Trophoblast cell (in vitro differentiated cells and primary cell): Measurements from ENCODE around the gene PRR9.
A peak's percentile ranks its signal among the peaks of the same experiment; 100 is the strongest.
"Not testable (repeated sequence)": the region's sequence is repeated elsewhere in the genome, so short reads cannot be mapped to it uniquely, and the experiment has no call there.

Experiments used
- DNase-seq, 2 donors: peaks; one replicate each; pipeline ENCODE4 v3.0.0-alpha.2; 2016
- H2AFZ ChIP-seq: 2 replicates; pipeline ENCODE4 v1.6.1; 2013; ENCODE audit warnings: low read length, moderate library complexity, mild to moderate bottlenecking; ENCODE audit not compliant: insufficient read depth, poor library complexity
- H2AK5ac ChIP-seq: 2 replicates; pipeline ENCODE4 v1.6.1; 2013; ENCODE audit warnings: mild to moderate bottlenecking, low read length
- H2BK120ac ChIP-seq: 2 replicates; pipeline ENCODE4 v1.6.1; 2013; ENCODE audit warnings: low read length, mild to moderate bottlenecking, moderate library complexity; ENCODE audit not compliant: insufficient read depth, poor library complexity
- H2BK12ac ChIP-seq: 2 replicates; pipeline ENCODE4 v1.6.1; 2013; ENCODE audit warnings: mild to moderate bottlenecking, low read length, moderate library complexity
- H2BK5ac ChIP-seq: 2 replicates; pipeline ENCODE4 v1.6.1; 2013; ENCODE audit warnings: low read length, low read depth, moderate library complexity, mild to moderate bottlenecking; ENCODE audit not compliant: poor library complexity
- H3K14ac ChIP-seq: 2 replicates; pipeline ENCODE4 v1.6.1; 2013; ENCODE audit warnings: mild to moderate bottlenecking, low read length
- H3K18ac ChIP-seq: 2 replicates; pipeline ENCODE4 v1.6.1; 2013; ENCODE audit warnings: mild to moderate bottlenecking, low read length
- H3K23ac ChIP-seq: 2 replicates; pipeline ENCODE4 v1.6.1; 2013; ENCODE audit warnings: low read length
- H3K27ac ChIP-seq: 2 replicates; pipeline ENCODE4 v1.5.1; 2013; ENCODE audit warnings: low read depth, mild to moderate bottlenecking, inconsistent platforms, low read length, moderate library complexity
- H3K27me3 ChIP-seq: 2 replicates; pipeline ENCODE4 v1.6.1; 2013; ENCODE audit warnings: inconsistent platforms, mild to moderate bottlenecking, low read length, moderate library complexity; ENCODE audit not compliant: insufficient read depth
- H3K36me3 ChIP-seq, 2 experiments: 1 replicate in 1 of 2; 2 replicates in 1 of 2; pipeline ENCODE4 v1.6.1; 2013; ENCODE audit warnings: low read length in 2 of 2, mild to moderate bottlenecking in 2 of 2, moderate library complexity in 1 of 2; ENCODE audit not compliant: insufficient read depth in 2 of 2, control insufficient read depth in 1 of 2
- H3K4ac ChIP-seq: 2 replicates; pipeline ENCODE4 v1.6.1; 2013; ENCODE audit warnings: low read depth, mild to moderate bottlenecking, low read length, moderate library complexity
- H3K4me1 ChIP-seq, 2 experiments: 1 replicate in 1 of 2; 2 replicates in 1 of 2; pipeline ENCODE4 v1.6.1; 2013; ENCODE audit warnings: low read length in 2 of 2, mild to moderate bottlenecking in 2 of 2, moderate library complexity in 1 of 2; ENCODE audit not compliant: insufficient read depth in 2 of 2, control insufficient read depth in 1 of 2
- H3K4me2 ChIP-seq: 2 replicates; pipeline ENCODE4 v1.6.1; 2013; ENCODE audit warnings: inconsistent platforms, mild to moderate bottlenecking, low read length, moderate library complexity
- H3K4me3 ChIP-seq: 2 replicates; pipeline ENCODE4 v1.5.1; 2013; ENCODE audit warnings: mild to moderate bottlenecking, low read depth, low read length, inconsistent platforms
- H3K79me1 ChIP-seq: one replicate; pipeline ENCODE4 v1.6.1; 2013; ENCODE audit warnings: low read length
- H3K79me2 ChIP-seq: 2 replicates; pipeline ENCODE4 v1.6.1; 2013; ENCODE audit warnings: low read length, mild to moderate bottlenecking; ENCODE audit not compliant: control insufficient read depth, insufficient read depth, poor library complexity
- H3K9ac ChIP-seq: 2 replicates; pipeline ENCODE4 v1.6.1; 2013; ENCODE audit warnings: mild to moderate bottlenecking, low read length
- H3K9me3 ChIP-seq: 2 replicates; pipeline ENCODE4 v1.6.1; 2013; ENCODE audit warnings: low read depth, mild to moderate bottlenecking, control low read depth, inconsistent platforms, low read length; ENCODE audit not compliant: insufficient read depth
- H4K12ac ChIP-seq: 2 replicates; pipeline ENCODE4 v1.6.1; 2013; ENCODE audit warnings: low read depth, mild to moderate bottlenecking, low read length, moderate library complexity
- H4K8ac ChIP-seq: 2 replicates; pipeline ENCODE4 v1.6.1; 2013; ENCODE audit warnings: low read depth, mild to moderate bottlenecking, low read length, moderate library complexity
- H4K91ac ChIP-seq: one replicate; pipeline ENCODE4 v1.6.1; 2013; ENCODE audit warnings: low read depth, mild to moderate bottlenecking, low read length, moderate library complexity
- WGBS: extraction: QIAGEN DNeasy Blood & Tissue Kit; methylation state at CpG from one replicate; pipeline ENCODE4 v1.1.7; 2013; ENCODE audit warnings: missing lambda C conversion rate; ENCODE audit not compliant: insufficient read length, insufficient coverage; ENCODE audit errors: extremely low coverage; 5-methylcytosine and 5-hydroxymethylcytosine counted together

PRR9 gene

DNA sequence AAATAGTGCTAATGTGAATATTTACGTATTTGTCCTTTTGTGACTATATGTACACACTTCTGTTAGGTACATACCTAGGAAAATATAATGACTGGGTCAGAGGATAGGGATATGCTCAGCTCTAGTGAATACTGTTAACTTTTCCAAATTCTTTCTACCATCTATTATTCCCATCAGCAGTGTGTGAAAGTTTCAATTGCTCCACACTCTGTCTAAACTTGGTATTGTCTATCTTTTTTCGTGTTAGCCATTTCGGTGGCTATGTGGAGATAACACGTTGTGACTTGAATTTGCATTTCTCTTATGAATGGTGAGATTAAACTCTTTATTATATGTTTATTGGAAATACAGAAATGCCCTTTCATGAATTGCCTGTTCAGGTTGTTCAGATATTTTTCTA is 36.8 kb upstream of the PRR9 start:
- H3K36me3 ChIP-seq, result no peaks in the 10 kb centered on the region
- H3K27me3 ChIP-seq, result no peaks in the 10 kb centered on the region
- H3K9me3 ChIP-seq, result no peaks in the 10 kb centered on the region
- H3K9ac ChIP-seq, result no peak overlapping the region
- no peaks in the 10 kb centered on the region for H3K4me1 ChIP-seq
- H3K79me2 ChIP-seq, result no peaks in the 10 kb centered on the region
- no peak overlapping the region for H3K4me3 ChIP-seq
- H3K79me1 ChIP-seq, result no peaks in the 10 kb centered on the region
- no CpG with 5 or more reads among the region's 4 CpGs for WGBS
- H4K91ac ChIP-seq, result no peak overlapping the region
- no peak for DNase-seq
- H3K4ac ChIP-seq, result no peak overlapping the region
- H3K4me2 ChIP-seq, result no peak overlapping the region
- no peak overlapping the region for H2AK5ac ChIP-seq
- no peak overlapping the region for H3K23ac ChIP-seq
- no peak overlapping the region for H2BK5ac ChIP-seq
- H4K12ac ChIP-seq, result no peak overlapping the region
- H3K27ac ChIP-seq, result no peak overlapping the region
- H2BK12ac ChIP-seq, result no peak overlapping the region
- no peak overlapping the region for H4K8ac ChIP-seq
- no peak overlapping the region for H2AFZ ChIP-seq
- H3K18ac ChIP-seq, result no peak overlapping the region
- H2BK120ac ChIP-seq, result no peak overlapping the region
- no peak overlapping the region for H3K14ac ChIP-seq

DNA sequence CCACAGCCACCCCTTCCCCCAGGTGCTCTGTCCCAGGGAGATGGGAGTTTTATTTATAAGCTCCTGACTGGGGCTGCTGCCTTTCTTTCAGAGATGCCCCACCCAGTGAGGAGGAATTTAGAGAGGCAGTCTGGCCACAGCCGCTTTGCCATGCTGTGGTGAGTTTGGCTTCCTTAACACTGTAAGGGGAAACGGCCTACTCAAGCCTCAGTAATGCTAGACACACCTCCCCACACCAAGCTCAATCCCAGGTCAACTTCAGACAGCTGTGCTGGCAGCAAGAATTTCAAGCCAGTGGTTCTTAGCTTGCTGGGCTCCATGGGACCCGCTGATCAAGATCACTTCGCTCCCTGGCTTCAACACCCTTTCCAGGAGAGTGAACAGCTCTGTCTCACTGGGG is 29.1 kb upstream of the PRR9 start:
- H2AFZ ChIP-seq, H2BK5ac ChIP-seq, H3K4me3 ChIP-seq, H3K23ac ChIP-seq, H2AK5ac ChIP-seq, H3K27me3 ChIP-seq, H2BK12ac ChIP-seq, H3K79me2 ChIP-seq, H3K36me3 ChIP-seq, H3K9me3 ChIP-seq, H3K14ac ChIP-seq, H3K4me1 ChIP-seq, H4K8ac ChIP-seq, H3K4me2 ChIP-seq, H3K9ac ChIP-seq, DNase-seq, H3K18ac ChIP-seq, H3K79me1 ChIP-seq, H2BK120ac ChIP-seq, H3K27ac ChIP-seq, H3K4ac ChIP-seq, H4K91ac ChIP-seq, H4K12ac ChIP-seq: not testable (repeated sequence)
- WGBS, result no CpG with 5 or more reads among the region's 4 CpGs

DNA sequence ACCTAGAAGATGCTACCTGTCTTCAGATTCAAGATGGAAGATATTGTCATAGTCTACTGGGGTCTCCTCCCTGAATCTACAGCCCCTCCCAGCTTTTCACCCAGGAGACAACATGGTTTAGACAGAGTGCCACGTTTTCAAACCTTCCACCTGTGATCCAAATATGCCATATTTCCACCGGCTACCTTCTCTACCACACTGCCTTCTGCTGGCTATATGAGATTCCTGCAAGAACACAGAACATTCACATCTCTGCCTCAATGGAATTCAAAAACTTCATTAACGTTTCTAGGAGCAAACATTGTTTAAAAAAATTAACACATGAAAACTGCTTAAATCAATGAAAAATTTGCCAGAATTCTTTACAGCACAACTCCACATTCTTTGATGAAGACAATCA is 27.0 kb upstream of the PRR9 start:
- Histone ChIP-seq H4K12ac (no peak overlapping the region), H3K79me2 (no peaks in the 10 kb centered on the region), H3K4me1 (no peaks in the 10 kb centered on the region), H3K9me3 (no peaks in the 10 kb centered on the region), H3K27me3 (no peaks in the 10 kb centered on the region), H3K27ac (no peak overlapping the region), H4K91ac (no peak overlapping the region), H2AK5ac (no peak overlapping the region), H3K36me3 (no peaks in the 10 kb centered on the region), H2BK5ac (no peak overlapping the region), H3K4me3 (no peak overlapping the region), H3K9ac (no peak overlapping the region), H2BK120ac (no peak overlapping the region), H3K23ac (no peak overlapping the region), H4K8ac (no peak overlapping the region), H2AFZ (no peak overlapping the region), H3K4me2 (no peak overlapping the region), H3K18ac (no peak overlapping the region), H3K4ac (no peak overlapping the region), H3K79me1 (no peaks in the 10 kb centered on the region), H2BK12ac (no peak overlapping the region), H3K14ac (no peak overlapping the region)
- DNase-seq, result peak; percentile 11 to 65
- WGBS, result no CpG with 5 or more reads among the region's 3 CpGs

DNA sequence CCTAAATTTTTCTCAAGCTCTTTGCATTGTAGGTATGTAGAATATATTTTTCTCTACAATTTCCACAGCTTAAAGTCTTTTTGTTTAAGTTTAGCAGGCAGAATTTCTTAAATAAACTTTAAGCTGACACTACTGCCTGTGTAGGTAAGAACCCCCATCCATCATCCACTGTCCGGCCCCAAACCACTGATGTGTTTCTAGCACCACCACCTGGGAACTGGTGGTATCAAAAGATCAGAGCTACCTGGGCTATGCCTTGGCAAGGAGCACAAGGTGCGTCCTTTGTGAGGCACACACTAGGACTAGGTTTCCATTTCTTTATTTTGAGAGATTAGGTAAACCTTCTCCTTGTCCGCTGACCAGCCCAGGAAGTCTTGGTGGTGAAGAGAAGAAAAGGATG is 24.7 kb upstream of the PRR9 start:
- DNase-seq, result peak; percentile 34 to 57
- Histone ChIP-seq H3K4me3 (no peak overlapping the region), H3K4me2 (no peak overlapping the region), H3K36me3 (no peaks in the 10 kb centered on the region), H2AFZ (no peak overlapping the region), H4K91ac (no peak overlapping the region), H4K12ac (no peak overlapping the region), H3K23ac (no peak overlapping the region), H3K27ac (no peak overlapping the region), H3K79me1 (no peaks in the 10 kb centered on the region), H3K4ac (no peak overlapping the region), H3K79me2 (no peaks in the 10 kb centered on the region), H3K27me3 (no peaks in the 10 kb centered on the region), H2BK120ac (no peak overlapping the region), H2AK5ac (no peak overlapping the region), H3K4me1 (no peaks in the 10 kb centered on the region), H4K8ac (no peak overlapping the region), H2BK12ac (no peak overlapping the region), H3K9ac (no peak overlapping the region), H2BK5ac (no peak overlapping the region), H3K14ac (no peak overlapping the region), H3K9me3 (peaks cover 2% of the 10 kb centered on the region), H3K18ac (no peak overlapping the region)
- no CpG with 5 or more reads among the region's 3 CpGs for WGBS
